DMS153 treated with DMSO at 0.1 percent for 48 hours (cell line): ENCODE data around the gene SLC2A1.

Experiments
- DNase-seq: peaks from one replicate; lab custom pipeline; 2025; ENCODE audit not compliant: unreplicated experiment; lab: John Stamatoyannopoulos, UW

Gene SLC2A1

GRCh38 chr1:42943728-42944127, 14.9 kb downstream of the SLC2A1 start:
- DNase-seq: no peak

GRCh38 chr1:42943166-42943565, 15.5 kb downstream of the SLC2A1 start:
- DNase-seq: no peak

- no peak for DNase-seq
Observed at GRCh38 chr1:42942444-42942843, 16.2 kb downstream of the SLC2A1 start.

- DNase-seq: no peak
Observed at GRCh38 chr1:42941640-42942330, 16.9 kb downstream of the SLC2A1 start.

- DNase-seq: no peak
Observed at GRCh38 chr1:42940851-42941639, 17.6 kb downstream of the SLC2A1 start.

- no peak for DNase-seq
Observed at GRCh38 chr1:42938645-42939615, 19.7 kb downstream of the SLC2A1 start.

GRCh38 chr1:42937836-42938644, 20.6 kb downstream of the SLC2A1 start:
- no peak for DNase-seq

GRCh38 chr1:42937141-42937696, 21.4 kb downstream of the SLC2A1 start:
- no peak for DNase-seq

- no peak for DNase-seq
Observed at GRCh38 chr1:42936309-42937078, 22.2 kb downstream of the SLC2A1 start.

GRCh38 chr1:42935971-42936308, 22.7 kb downstream of the SLC2A1 start:
- DNase-seq: no peak

- DNase-seq: no peak
Observed at GRCh38 chr1:42935313-42935895, 23.3 kb downstream of the SLC2A1 start.

GRCh38 chr1:42934541-42935312, 23.9 kb downstream of the SLC2A1 start:
- DNase-seq: no peak

GRCh38 chr1:42933610-42934491, 24.8 kb downstream of the SLC2A1 start:
- DNase-seq: no peak

- DNase-seq: no peak
Observed at GRCh38 chr1:42933060-42933586, 25.5 kb downstream of the SLC2A1 start.

- no peak for DNase-seq
Observed at GRCh38 chr1:42932442-42932941, 26.2 kb downstream of the SLC2A1 start.

- peak; percentile 72 for DNase-seq
Observed at GRCh38 chr1:42931911-42932422, 26.7 kb downstream of the SLC2A1 start.

GRCh38 chr1:42931108-42931539, 27.5 kb downstream of the SLC2A1 start:
- no peak for DNase-seq
